Glomerular visceral epithelial cell (primary cell): ENCODE results near the gene SNTG2.
"Not testable (repeated sequence)": the region's sequence is repeated elsewhere in the genome, so short reads cannot be mapped to it uniquely, and the experiment has no call there.

ENCODE experiments used
- DNase-seq: peaks from one replicate; pipeline ENCODE4 v3.0.0-alpha.2; 2016; ENCODE audit errors: extremely low spot score

Gene SNTG2

DNA sequence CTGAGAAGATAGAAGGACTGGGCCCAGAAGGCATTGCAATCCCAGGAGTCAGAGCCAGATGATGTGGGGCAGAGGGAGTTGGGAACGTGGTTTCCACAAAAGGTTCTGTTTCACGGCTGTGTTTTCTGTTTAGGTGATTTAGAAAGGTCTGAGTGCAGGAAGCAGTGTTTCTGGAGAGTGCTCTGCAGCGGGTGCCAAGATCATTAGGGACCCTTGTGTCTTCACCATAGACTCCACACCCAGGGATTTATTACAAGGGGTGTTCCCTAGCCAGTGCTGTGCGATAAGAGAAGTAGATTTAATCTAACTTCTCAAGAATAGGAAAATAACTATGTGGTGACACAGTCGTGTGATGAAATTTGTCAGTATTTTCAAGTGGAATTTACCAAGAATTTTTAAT lies 241.5 kb downstream of the SNTG2 start:
- no peak for DNase-seq

DNA sequence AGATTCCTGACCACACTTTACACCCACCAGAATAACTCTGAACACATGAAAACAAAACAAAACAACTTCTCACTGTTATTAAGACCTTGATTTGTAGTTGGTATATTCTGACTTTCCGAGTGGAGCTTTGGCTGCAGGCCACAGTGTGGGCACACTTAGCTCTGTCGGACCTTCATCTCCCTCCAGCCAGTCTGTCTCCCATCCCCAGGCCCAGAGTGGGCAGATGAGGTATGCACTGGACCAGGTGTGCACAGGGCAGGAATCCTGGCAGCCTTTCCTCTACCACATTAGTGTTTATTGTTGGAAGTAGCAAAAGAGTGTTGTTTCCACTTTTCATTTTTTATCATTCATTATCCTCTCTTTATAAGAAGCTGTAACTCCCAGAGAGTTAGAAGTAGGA lies 243.2 kb downstream of the SNTG2 start:
- no peak for DNase-seq

DNA sequence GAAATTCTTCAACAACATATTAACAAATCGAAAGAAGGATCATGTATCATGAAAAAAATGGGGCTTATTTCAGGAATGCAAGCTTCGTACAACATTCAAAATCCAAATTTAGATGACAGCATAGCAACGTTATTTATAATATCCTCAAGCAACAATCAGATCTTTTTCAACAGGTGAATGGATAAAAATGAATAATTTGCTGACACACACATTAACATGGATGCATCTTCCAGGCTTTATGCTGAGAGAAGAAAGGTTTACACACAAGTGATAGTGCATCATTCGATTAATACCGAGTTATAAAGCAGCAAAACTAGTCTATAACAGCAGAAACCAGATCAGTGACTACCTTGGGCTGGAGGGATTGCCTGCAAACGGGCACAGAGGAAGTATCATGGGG lies 253.1 kb downstream of the SNTG2 start:
- DNase-seq: no peak

DNA sequence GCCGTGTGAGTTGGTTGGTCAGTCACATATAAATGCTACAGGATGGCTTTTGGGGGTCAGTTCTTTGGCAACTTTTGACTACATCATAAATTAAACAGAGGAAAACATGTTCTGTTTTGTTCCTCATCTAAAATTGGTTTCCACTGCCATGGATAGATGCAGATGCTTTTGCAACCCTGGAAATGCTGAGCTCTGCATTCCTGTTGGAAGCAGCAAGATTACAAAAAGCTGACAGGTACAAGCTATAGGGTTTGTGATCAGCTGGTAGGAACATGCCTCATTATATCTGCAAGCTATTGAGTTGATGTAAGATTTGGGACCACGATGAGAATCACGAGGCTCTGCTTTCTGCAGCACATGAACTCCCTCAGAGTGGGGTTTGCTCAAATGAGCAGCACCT lies 255.2 kb downstream of the SNTG2 start:
- DNase-seq: no peak

DNA sequence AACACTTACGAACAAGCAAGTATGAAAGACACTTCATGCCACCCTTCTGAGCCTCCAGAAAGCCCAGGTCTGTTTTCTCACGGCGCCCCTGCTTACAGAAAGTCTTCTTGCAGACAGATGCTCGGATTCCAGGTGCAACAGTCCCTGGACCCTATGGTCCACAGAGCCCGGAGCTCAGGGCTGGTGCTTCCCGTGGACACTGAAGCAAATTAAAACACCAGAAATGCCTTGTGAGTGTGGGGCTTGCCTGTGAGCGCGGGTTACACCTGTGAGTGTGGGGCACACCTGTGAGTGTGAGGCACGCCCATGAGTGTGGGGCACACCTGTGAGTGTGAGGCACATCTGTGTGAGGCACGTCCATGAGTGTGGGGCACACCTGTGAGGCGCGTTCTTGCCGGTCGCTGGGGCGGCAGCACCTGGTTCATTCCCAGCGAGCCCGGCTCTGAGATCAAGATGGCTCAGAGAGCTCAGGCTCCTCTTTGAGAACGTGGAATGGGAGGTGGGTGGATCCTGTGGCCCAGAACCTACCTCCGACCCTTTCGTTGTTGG lies 257.4 kb downstream of the SNTG2 start:
- no peak for DNase-seq

DNA sequence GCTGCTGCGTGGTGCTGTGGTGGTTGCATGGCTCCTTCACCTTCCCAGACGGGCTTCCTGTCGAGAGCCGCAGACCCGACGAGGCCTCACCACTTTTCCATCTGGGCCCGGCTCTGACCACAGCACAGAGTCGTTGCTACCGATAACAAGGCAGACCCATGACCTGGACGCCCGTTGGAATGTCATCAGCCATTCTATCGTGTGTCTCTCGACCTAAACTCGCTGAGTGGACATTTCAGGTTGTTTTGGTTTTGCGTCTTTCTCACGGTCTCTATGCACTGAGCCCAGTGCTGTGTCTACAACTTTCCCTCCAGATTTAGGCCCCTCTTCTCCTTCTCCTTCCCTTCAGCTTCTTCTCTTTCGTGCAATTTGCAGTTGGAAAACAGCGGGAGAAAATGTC lies 257.9 kb downstream of the SNTG2 start:
- no peak for DNase-seq

DNA sequence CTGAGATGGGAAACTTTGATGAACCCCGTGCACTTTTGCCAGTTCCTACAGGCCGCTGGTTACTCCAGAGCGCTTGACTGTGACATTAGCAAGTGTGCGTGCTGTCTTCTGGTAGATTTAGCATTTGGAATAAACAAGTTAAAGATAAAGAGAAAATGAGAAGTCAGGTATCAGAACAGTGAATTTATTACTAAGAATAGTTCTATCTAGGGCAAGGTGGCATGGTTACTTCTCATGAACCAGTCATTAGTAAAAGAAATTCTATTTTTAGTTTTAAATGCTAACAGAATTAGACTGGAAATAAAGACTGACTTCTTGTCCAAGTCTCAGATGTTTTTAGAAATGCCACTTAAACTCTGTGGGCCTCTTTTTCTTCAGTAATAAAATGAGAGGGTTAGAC lies 258.6 kb downstream of the SNTG2 start:
- DNase-seq: no peak

DNA sequence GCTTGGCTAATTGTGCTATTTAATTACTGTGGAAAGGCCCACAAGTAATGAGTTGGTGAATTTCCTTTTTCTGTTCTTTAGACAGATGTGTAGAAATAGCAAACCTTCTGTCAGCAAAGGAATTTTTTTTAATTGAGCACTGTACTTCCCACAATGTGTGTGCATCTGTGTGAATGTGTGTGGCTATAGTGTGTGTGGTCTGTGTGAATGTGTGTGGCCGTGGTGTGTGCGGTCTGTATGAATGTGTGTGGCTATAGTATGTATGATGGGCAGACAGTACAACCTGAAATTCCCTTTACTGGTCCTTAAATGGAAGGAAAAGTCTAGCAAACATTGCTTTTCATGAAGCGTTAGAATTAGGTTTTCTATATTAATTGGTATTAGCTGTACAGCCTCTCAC lies 259.1 kb downstream of the SNTG2 start:
- no peak for DNase-seq

DNA sequence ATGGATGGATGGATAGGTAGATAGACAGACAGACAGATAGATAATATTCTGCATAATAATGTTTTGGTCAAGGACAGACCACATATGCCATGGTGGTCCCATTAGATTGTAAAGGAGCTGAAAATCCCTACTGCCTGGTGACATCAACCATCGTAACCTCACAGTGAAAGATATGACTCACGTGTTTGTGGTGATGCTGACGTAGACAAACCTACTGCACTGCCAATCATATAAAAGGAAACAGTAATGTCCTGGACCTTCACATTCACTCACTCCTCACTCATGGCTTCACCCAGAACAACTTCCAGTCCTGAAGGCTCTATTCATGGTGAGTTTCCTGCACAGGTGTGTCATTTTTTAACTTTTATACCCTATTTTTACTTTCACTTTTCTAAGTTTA lies 259.7 kb downstream of the SNTG2 start:
- no peak for DNase-seq

DNA sequence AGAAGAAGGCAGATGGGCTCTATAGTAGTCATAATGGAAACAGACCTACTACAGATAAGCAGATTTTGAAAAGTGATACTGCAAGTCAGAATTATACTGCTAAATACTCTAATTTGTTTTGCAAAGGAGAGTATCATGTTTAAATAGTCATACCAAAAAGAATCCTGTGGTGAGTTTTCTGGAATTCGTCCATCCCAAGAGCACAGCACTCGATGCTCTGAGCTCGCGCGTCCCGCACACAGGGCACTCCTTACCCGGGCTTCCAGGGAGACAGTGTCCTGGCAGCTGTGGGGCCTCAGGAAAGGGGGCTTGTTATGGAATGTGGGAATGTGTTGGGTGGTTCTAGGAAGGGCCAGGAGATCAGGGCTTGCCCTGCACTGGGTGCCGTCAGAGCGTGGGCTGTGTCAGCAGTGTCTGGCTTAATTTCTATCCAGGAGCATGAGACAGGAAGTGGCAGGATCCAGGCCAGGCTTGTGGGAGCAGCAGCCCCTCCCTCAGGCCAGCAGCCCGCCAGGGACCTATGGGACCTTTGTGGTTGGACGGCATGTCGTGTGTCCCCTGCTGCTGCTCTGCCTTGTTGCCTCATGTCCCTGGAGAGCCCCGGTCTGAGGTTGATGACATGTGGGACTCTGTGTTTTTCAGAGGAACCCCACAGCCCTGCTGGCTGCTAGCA lies 269.4 kb downstream of the SNTG2 start:
- DNase-seq: no peak

DNA sequence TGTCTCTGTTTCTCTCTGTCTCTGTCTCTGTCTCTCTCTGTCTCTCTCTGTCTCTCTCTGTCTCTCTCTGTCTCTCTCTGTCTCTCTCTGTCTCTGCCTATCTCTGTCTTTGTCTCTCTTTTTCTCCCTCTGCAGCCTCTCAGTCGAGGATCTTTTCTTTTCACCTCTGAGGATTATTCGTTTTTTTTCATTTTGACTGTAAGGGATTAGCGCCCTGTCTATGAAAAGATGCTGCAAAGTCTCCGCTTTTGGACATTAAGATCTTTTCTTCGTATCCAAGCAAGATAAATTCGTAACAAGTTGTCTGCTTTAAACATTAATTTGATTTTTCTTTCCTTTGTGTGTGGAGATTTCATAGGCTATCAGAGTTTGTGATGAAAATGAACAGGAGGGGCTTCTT lies 271.4 kb downstream of the SNTG2 start:
- DNase-seq: no peak

DNA sequence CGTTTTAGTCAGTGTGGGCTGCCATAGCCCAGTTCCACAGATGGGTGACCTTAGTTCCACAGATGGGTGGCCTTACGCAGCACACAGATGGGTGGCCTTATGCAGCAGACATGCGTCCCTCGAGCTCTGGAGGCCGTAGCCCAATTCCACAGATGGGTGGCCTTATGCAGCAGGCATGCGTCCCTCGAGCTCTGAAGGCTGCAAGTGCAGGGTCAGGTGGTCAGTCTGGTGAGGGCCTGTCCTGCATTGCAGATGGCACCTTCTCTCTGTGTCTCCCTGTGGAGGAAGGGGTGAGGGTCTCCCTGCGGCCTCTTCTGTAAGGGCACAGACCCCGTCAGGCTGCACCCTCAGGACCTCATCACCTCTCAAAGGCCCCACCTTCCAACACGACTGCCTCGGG lies 273.1 kb downstream of the SNTG2 start:
- no peak for DNase-seq

DNA sequence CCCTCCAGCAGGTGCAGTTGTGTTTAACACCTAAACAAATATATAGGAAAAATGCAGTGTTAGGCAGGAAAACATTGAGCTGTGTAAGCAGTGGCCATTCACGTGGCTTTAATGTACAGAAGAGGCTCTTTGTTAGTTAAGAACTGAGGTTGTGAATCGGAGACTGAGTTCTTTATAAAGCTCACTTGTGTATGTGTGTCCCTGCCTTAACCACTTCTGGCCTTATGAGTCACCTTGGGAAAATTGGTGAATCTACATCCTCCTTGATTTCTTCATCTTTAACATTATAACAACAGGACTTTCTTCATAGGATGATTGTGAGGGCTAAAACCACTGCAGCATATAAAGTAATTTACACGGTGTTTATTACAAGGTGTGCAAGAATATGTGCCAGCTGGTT lies 274.3 kb downstream of the SNTG2 start:
- no peak for DNase-seq

DNA sequence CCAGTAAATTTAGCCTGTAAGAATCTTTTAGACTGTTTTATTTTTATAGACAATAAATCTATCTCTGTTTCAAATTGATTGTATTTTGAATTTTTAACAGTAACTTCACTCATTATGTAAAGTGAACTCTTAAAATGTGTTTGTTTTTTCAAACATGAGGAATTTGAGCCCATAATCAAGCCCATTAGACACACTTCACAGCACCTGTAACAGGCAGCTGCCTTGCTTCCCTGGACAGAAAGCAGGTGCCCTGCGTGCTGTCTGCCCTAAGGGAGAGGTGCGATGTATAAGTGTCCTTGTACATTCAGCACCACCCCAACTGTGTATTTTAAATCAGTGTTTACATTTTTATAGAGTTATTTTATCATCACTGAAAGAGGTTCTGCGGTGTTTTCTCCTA lies 276.1 kb downstream of the SNTG2 start:
- no peak for DNase-seq

DNA sequence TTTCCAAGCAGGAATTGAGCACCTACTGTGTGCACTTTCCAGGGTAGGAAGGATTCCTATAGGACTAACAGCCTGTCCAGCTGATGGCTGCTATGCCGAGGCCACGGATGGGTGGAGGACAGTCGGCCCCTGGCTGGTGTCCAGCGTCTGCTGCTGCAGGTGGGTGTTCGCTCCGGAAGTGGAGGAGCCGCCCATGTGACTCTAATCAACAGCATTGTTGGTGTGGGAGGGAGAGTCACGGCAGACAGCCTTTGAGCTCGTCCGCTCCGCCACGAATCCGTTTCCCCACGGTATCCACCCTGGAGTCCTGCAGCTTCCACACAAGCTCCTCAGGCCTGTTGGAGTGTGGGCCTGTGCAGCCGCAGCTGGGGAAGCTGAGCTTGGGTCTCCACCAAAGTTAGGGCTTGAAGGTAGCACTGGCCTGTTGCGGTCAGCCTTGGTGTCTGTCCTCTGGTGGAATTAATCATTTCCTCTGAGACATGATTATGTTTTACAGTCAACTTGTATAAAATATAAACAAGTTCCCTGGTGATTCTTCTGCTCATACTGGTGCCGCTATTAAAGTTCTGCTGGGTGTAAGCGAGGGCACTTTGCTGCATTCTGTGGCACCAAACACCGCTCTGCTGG lies 276.7 kb downstream of the SNTG2 start:
- DNase-seq: no peak

DNA sequence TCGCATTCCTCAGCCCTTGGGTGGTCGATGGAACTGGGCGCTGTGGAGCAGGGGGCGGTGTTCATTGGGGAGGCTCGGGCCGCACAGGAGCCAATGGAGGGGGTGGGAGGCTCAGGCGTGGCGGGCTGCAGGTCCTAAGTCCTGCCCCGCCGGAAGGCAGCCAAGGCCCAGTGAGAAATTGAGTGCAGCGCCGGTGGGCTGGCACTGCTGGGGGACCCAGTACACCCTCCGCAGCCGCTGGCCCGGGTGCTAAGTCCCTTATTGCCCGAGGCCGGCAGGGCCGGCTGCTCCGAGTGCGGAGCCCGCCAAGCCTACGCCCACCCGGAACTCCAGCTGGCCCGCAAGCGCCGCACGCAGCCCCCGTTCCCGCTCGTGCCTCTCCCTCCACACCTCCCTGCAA lies 278.9 kb downstream of the SNTG2 start:
- not testable (repeated sequence) for DNase-seq

DNA sequence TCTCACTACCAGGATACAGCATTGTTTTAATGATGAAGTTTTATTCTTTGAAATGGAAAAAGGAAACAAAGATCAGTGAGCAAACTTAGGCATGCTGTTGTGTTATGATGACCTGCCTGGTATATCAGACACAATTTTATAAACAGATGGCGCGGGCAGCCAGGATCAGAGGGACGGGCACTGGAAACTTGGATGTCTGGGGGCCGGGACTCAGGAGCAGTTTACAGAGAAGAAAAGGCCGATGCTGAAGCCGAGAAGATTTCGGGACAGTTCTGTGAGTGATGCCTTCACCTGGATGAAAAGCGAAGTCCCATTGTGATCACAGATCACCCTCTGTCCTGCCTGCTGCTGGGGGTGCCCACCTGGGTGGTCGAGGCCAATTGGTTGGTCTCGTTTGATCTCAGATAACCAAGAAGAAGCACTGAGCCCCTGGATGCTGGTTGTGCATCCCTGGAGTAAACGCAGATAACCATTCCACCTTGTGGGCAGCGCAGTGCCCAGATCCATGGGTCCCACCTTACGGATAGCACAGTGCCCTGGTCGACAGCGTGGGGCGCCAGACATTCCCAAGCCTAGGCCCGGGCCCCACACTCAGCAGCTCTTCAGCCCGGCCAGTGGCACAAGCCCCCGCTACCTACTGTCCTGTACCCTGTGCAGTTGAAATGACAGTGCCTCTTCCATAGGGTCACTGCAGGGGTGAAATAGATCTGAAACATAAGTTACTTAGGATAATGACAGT lies 279.7 kb downstream of the SNTG2 start:
- no peak for DNase-seq

DNA sequence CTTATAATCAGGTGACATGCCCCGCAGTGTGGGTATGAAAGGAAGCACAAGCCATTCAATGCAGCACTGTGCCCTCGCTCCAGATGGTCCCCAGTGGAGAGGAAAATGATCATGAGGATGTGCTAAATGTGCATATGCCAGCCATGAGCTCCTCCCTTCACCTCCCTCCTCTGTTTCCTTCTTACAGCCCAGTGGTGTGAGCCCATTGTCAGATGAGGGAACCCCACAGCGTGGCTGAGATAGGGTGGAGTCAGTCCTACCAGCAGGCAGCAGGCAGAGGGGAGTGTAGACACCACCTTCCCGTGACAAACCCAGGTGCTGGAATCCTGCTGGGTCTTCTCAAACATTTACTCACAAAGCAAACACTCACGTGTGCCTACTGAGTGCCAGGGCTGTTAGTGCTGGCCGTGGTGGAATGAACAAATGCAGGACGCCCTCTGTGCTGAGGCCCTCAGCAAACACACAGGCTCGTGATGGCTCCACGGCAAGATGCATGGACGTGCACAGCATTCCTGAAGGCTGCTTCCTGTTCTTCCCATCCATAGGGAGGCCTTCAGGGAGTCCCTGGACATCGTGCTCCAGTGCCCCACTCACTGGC lies 280.9 kb downstream of the SNTG2 start:
- DNase-seq: no peak

DNA sequence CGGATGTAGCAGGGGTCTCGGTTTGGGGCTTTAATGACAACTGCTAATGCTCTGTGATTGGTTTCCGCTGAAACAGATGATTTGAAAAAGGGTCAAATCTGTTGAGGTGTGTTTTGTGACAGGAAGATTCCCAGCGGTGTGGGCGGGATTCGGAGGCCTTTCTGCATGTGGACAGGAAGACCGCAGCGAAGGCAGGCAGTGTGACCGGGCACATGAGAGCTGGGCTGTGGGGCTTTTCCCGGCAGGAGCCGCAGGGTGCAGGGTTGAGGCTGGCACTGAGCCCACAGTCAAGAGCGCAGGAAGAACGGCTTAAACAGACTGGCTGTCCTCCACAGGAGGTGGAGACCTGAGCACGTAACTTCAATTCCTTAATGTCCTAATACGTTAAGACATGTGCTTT lies 282.6 kb downstream of the SNTG2 start:
- peak; percentile 54 for DNase-seq

DNA sequence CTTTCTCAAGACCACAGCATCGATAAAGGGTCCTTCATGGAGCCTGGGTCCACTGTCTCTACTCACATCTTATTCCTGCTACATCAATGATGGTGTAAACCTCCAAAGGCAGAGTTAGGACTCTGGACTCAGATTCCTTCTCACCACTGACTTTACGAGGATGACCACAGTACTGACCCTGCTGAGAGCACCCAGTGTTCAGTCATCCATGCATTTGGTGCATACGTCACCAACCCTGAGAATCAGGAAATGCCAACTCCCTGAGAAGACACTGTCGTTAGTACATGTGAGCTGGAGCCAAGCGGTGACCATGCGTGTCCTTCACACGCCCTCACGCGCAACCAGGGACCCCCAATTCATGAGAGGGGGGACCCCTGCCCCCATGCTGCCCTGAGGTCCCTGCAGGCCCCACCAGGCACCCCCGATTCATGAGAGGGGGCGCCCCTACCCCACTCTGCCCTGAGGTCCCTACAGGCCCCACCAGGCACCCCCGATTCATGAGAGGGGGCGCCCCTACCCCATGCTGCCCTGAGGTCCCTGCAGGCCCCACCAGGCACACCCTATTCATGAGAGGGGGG lies 284.2 kb downstream of the SNTG2 start:
- peak; percentile 81 for DNase-seq

DNA sequence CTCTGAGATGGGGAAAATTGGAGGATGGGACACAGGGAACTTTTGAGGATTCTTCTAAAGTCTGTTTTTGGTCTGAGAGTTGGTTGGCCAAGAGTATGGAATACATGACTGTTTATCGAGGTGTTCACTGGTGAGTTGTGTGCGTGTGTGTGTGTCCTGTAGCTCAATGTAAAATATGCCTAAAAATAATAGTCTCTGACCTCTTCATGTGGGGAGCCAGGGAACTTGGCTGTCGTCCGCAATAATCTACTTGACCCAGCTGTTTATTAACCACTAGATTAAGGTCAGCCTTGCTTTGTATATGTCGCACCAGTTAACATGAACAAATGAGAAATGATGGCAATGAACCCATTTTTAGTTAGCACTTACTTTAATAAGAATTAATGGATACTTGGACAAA lies 285.2 kb downstream of the SNTG2 start:
- no peak for DNase-seq

DNA sequence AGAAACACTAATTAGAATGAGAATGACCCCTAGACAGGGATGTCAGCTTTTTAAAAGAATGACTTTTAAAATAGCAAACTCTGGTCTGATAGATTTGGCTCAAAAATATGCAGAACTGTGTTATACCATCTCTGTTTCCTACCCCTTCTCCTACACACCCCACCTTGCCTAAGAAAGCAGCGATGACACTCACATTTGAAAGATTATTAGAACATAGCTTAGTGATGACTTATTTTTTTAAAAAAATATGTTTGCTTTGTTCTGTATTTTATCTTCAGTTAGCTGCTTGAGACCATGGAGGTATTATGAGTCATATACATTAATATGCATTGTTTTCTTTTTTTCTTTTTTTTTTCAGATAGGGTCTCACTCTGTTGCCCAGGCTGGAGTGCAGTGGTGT lies 286.0 kb downstream of the SNTG2 start:
- DNase-seq: no peak
